ENCODE data around the gene RALGPS1.

RALGPS1 gene

GRCh38 chr9:127058011-127058644 lies 143.5 kb downstream of the RALGPS1 start:
- H3K27ac ChIP-seq (replicated peaks) = no peak overlapping the region
- no peak for DNase-seq (ENCODE audit: low read depth in 1 of 2, low spot score in 1 of 2)
- H3K4me3 ChIP-seq (replicated peaks; ENCODE audit: insufficient read depth, low read length) = no peak overlapping the region
- H3K27me3 ChIP-seq (ENCODE audit: insufficient read depth, poor library complexity, severe bottlenecking) = no peaks in the 10 kb centered on the region
- TF ChIP-seq CTCF (IDR thresholded peaks at IDR 0.05; ENCODE audit: insufficient read depth, low read length) = no peak
- no peak for TF ChIP-seq POLR2AphosphoS5 (IDR thresholded peaks at IDR 0.05; ENCODE audit: low read depth)
- no peak for TF ChIP-seq GABPA (IDR thresholded peaks at IDR 0.05; ENCODE audit: low read depth)
- TF ChIP-seq SPI1 (IDR thresholded peaks at IDR 0.05; ENCODE audit: borderline replicate concordance, low read depth) = no peak
- TF ChIP-seq REST (IDR thresholded peaks at IDR 0.05; ENCODE audit: insufficient replicate concordance, low read depth) = no peak

GRCh38 chr9:127058645-127059021 lies 144.1 kb downstream of the RALGPS1 start:
- H3K27ac ChIP-seq (replicated peaks) = no peak overlapping the region
- H3K4me3 ChIP-seq (replicated peaks; ENCODE audit: insufficient read depth, low read length) = no peak overlapping the region
- no peaks in the 10 kb centered on the region for H3K27me3 ChIP-seq (ENCODE audit: insufficient read depth, poor library complexity, severe bottlenecking)
- TF ChIP-seq CTCF (IDR thresholded peaks at IDR 0.05; ENCODE audit: insufficient read depth, low read length) (no peak), POLR2AphosphoS5 (IDR thresholded peaks at IDR 0.05; ENCODE audit: low read depth) (no peak)
- DNase-seq (ENCODE audit: low read depth in 1 of 2, low spot score in 1 of 2) = no peak

GRCh38 chr9:127059030-127059429 lies 144.4 kb downstream of the RALGPS1 start:
- no peak for DNase-seq (ENCODE audit: low read depth in 1 of 2, low spot score in 1 of 2)
- TF ChIP-seq POLR2AphosphoS5 (IDR thresholded peaks at IDR 0.05; ENCODE audit: low read depth) = no peak
- no peak for TF ChIP-seq GABPA (IDR thresholded peaks at IDR 0.05; ENCODE audit: low read depth)
- Histone ChIP-seq H3K27me3 (ENCODE audit: insufficient read depth, poor library complexity, severe bottlenecking) (no peaks in the 10 kb centered on the region), H3K27ac (replicated peaks) (no peak overlapping the region), H3K4me3 (replicated peaks; ENCODE audit: insufficient read depth, low read length) (no peak overlapping the region)

GRCh38 chr9:127059765-127060361 lies 145.3 kb downstream of the RALGPS1 start:
- TF ChIP-seq SPI1 (IDR thresholded peaks at IDR 0.05; ENCODE audit: borderline replicate concordance, low read depth) (no peak), CTCF (IDR thresholded peaks at IDR 0.05; ENCODE audit: insufficient read depth, low read length) (no peak), POLR2AphosphoS5 (IDR thresholded peaks at IDR 0.05; ENCODE audit: low read depth) (no peak), GABPA (IDR thresholded peaks at IDR 0.05; ENCODE audit: low read depth) (no peak), REST (IDR thresholded peaks at IDR 0.05; ENCODE audit: insufficient replicate concordance, low read depth) (no peak)
- no peak overlapping the region for H3K27ac ChIP-seq (replicated peaks)
- no peak for DNase-seq (ENCODE audit: low read depth in 1 of 2, low spot score in 1 of 2)
- no peak overlapping the region for H3K4me3 ChIP-seq (replicated peaks; ENCODE audit: insufficient read depth, low read length)
- H3K27me3 ChIP-seq (ENCODE audit: insufficient read depth, poor library complexity, severe bottlenecking) = no peaks in the 10 kb centered on the region
